Dedifferentiated amniotic fluid mesenchymal stem cell (primary cell): ENCODE results near the gene NFRKB.
"Not testable (repeated sequence)": the region's sequence is repeated elsewhere in the genome, so short reads cannot be mapped to it uniquely, and the experiment has no call there.

Source experiments
- DNase-seq: peaks from one replicate; pipeline ENCODE4 v3.0.0-alpha.2; 2016; ENCODE audit errors: extremely low spot score

NFRKB gene

GRCh38 chr11:129894278-129895125, 876 bp downstream of the NFRKB start:
- DNase-seq = no peak

GRCh38 chr11:129888451-129888850, 6.9 kb downstream of the NFRKB start:
- no peak for DNase-seq

- no peak for DNase-seq
Observed at GRCh38 chr11:129885381-129885780, 10.0 kb downstream of the NFRKB start.

DNA sequence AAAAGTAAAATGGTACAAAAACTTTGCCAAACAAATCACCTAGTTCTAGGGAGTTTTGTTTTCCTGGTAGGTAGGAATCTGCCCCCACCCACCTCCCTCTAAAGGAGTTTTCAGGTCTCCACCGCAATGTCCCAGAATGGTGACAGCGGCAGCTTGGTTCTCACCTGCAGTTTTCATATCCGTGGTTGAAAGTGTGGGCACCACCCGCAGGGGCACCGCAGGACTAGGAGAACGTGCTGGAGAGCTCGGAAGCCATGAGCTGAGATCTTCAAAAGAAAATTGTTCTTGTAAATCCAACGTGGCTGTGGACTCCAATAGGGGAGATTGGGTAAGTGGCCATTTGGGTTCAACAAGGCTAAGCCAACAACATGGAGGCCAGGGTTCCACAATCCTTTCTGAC, 10.8 kb downstream of the NFRKB start:
- DNase-seq = no peak

- no peak for DNase-seq
Observed at GRCh38 chr11:129881570-129882170, 13.7 kb downstream of the NFRKB start.

GRCh38 chr11:129880311-129880710, 15.1 kb downstream of the NFRKB start:
- DNase-seq = no peak

DNA sequence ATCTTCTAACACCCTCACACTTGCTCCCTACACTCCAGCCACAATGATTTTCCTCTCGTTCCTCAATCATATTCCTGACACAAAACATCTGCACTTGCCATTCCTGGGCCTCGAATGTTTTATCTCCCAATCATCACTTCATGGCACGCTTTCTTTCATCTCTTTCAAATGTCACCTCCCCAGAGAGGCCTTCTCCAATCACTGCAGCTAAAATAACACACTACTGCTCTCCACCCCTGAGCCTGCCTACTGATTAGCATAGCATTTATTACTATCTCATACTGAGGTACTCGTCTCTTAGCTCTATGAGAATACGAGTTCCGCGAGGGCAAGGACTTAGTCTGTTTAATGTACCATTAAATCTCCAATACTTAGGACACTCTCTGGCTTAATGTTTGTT, 23.5 kb downstream of the NFRKB start:
- no peak for DNase-seq

DNA sequence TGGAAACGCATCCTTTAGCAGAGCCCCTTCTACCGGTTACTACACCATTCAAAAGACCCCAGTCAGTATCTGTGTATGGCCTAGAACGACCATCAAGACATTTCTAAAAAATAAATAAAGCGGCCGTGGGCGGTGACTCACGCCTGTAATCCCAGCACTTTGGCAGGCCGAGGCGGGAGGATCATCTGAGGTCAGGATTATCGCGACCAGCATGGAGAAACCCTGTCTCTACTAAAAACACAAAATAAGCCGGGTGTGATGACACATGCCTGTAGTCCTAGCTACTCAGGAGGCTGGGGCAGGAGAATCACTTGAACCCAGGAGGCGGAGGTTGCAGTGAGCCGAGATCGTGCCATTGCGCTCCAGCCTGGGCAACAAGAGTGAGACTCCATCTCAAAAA, 26.8 kb downstream of the NFRKB start:
- not testable (repeated sequence) for DNase-seq

DNA sequence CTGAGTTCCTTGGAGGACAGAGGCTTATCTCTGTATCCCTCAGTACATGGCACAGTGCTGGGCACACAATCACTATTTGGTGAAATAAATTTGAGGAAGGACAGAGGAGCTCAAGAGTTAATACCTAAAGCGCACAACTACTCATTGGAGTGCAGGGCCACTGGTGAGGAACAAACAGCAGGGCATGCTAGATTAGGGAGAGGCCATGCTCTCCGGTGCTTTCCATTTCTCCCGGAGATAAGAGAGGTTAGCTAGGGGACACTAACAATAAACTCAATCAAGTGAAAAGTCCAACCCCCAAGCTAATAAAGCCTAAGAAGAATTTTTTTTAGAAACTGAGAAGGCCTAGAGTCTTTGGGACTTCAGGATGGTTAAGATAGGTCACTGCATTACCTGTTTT, 29.1 kb downstream of the NFRKB start:
- DNase-seq = no peak

GRCh38 chr11:129865701-129866100, 29.7 kb downstream of the NFRKB start:
- no peak for DNase-seq

DNA sequence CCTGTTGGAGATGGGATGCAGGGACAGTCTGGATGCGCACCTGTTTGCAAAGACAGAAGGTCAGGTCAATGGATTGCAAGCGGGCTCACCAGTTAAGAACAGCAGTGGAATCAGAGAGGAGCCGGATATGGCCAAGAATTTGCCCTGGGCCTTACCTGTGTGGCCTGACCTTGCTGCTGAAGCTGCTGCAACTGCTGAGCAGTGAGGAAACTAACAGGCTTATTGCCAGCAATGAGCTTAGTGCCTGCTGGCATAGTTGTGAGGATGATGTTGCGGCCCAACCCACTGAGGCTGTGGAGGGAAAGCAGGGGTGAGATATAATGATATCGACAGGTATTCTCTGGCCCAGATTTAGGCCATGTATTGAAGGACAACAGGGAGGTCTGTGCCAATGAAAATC, 30.6 kb downstream of the NFRKB start:
- no peak for DNase-seq

DNA sequence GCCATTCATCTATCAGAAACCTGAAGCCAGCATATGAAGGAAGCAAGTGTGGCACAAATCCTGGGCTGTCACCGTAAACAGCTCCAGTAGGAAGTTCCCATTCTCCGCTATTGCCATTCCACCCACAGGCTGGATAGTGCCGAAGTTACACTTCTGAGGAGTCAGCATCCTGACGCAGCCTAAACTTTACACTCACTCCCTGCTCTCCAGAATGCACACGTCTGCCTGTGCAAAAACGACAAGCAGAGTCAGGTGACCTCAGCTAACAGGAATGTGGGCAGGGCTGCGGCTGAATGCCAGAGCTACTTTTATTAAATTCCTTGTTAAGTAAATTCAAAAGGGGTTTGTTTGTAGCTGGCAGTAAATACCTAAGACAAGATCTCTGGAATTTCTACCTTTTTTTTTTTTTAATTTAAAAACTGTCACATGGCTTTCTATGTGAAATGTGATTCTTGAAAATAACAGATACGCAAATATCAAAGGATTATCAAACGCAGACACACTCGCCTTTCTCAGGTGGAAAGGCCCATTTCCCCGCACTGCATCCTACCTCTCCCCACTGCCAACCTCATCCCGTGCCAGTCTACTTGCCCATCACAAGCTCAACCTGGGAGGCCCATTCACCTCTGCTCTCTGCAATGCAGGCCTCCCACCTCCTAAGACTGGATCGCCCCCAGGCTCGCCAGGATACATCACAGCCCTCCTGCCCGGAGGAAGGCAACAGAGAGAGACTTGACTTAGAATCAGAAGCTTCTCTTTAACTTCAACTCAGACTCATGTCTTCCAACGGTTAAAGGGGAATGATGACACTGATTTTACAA, 33.5 kb downstream of the NFRKB start:
- DNase-seq = peak; percentile 88

DNA sequence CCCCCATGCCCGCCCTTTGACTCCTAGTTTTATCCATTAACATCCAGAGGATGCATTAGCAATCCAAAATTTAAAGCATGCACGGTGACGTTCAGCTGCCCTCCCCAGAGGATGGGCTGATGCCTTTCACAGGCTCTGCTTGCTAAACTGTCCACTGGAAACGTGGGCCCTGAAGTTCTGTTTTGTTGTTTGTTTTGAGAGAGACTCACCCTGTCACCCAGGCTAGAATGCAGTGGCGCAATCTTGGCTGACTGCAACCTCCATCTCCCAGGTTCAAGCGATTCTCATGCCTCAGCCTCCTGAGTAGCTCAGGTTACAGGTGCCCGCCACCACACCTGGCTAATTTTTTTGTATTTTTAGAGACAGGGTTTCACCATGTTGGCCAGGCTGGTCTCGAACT, 39.3 kb downstream of the NFRKB start:
- DNase-seq = no peak

- no peak for DNase-seq
Observed at GRCh38 chr11:129855086-129855485, 40.3 kb downstream of the NFRKB start.

DNA sequence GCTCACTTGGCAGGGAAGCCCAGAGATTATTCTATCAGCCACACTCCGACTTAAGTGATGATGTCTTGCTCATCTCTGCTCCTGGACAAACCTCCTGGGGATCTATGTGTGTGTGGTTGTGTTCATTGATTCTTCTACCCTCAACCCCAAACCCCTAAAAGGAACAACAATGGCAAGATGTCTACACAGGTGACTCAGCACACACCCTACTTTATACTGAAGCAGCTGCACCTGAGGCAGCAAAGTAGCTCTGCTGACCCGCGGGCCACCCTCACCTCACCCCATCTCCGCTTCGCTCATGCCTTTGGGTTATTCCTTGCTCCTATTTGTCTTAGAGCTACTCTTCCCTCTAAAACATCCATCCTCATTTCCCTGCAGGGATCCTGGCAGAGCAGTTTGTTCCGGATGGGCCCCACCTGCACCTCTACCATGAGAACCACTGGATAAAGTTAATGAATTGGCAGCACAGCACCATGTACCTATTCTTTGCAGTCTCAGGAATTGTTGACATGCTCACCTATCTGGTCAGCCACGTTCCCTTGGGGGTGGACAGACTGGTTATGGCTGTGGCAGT, 41.1 kb downstream of the NFRKB start:
- no peak for DNase-seq

- DNase-seq = no peak
Observed at GRCh38 chr11:129853518-129854231, 41.7 kb downstream of the NFRKB start.

- no peak for DNase-seq
Observed at GRCh38 chr11:129852125-129852740, 43.1 kb downstream of the NFRKB start.

DNA sequence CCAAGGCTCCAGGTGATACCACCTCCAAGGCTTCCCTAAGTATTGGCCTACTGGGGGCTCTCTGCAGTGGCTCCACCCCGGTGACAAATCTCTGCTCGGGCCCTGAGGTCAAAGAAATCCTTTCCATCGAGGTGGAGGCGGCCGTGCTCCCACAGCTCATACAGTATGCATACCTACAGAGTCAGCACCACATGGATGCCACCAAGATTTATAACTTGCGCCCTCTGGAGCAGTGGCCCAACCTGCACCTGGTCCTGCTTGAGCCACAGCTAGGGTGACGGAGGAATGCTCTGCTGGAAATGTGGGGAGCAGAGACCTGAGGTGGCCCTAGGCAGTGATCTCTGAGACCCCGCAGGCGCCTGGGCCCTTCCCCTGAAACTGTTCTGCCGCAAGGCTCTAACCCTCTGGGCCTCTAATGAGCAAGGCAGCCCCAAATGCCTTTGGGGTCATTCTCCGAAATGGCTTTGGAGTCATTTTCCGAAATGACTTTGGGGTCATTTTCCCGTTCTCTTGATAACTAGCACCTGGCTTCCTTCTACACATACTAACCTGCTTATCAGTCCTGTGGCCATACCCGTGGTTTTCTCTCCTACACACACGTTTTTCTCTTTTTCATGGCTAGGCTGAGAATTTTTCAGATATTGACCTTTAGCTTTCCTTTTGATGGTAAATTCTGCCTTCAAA, 45.8 kb downstream of the NFRKB start:
- DNase-seq = no peak

DNA sequence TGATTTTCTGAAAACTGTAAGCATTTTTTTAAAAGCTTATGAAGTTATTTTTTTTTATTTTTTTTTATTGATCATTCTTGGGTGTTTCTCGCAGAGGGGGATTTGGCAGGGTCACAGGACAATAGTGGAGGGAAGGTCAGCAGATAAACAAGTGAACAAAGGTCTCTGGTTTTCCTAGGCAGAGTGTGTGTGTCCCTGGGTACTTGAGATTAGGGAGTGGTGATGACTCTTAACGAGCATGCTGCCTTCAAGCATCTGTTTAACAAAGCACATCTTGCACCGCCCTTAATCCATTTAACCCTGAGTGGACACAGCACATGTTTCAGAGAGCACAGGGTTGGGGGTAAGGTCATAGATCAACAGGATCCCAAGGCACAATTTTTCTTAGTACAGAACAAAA, 48.0 kb downstream of the NFRKB start:
- not testable (repeated sequence) for DNase-seq

DNA sequence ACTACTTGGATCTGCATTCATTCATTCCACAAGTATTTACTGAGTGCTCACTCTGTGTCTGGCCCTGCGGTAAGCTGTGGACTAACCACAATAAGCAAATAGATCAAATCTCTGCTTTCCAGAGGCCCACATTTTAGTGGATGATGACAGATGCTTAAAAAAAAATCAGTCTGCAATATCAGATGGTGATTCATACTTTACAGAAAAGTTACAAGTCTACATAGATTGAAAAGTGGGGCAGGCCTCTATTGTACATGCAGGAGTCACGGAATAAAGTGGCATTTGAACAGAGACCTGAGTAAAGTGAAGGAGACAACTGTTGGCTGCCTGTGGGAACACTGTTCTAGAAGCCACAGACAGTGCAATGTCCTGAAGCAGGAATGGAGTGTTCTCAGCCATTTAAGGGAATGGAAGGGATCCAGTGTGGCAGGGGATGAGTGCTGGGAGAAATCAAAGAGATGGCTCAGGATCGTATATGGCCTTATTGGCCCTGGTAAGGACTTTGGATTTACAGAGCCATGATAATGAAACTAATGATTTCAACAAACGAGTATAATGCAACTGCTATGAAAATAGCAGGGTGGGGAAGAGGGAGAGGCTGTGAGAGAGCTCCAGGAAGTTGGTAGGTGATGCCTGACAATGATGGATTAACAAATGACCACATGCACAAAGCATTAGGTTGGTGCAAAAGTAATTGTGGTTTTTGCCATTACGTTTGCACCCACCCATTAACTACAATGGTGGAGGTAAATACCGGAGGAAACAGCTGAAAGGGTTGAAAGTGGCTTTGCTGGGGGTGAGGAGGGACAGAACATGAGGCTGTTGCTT, 48.7 kb downstream of the NFRKB start:
- peak; percentile 96 for DNase-seq
